ENCODE measurements around the gene XXYLT1. TPM values are rescaled to one million over a fixed set of nuclear protein-coding genes. Genes with fewer than 3 reads are reported as not detected.

The XXYLT1 gene
- total RNA-seq, 1 donor from 2014 or later: 41.1 TPM

DNA sequence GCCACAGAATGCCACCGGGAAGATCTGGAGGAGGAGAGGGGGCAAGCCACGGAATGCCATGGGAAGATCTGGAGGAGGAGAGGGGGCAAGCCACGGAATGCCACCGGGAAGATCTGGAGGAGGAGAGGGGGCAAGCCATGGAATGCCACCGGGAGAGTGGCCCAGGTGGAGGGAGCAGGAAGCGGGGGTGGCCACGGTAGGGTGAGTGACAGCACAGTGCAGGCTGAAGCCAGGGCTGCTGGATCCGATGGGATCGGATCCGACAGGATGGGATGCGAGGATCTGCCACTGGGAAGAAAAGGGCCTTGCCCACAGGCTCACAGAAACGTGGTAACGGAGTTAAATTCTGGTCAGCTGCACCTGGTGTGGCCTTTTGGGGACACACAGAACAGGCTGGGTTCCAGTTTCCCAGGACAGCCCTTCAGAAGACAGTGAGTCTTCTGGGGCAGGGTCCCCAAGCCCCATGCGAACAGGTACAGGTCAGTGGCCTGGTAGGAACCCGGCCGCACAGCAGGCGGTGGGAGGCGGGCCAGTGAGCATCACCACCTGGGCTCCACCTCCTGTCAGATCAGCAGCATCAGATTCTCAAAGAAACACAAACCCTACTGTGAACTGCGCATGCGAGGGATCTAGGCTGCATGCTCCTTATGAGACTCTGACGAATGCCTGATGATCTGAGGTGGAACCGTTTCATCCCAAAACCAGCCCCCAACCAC is 58.8 kb downstream of the XXYLT1 start:
- peaks cover 9% of the 10 kb centered on the region for H3K36me3 Mint-ChIP-seq (ENCODE audit: low read depth)

DNA sequence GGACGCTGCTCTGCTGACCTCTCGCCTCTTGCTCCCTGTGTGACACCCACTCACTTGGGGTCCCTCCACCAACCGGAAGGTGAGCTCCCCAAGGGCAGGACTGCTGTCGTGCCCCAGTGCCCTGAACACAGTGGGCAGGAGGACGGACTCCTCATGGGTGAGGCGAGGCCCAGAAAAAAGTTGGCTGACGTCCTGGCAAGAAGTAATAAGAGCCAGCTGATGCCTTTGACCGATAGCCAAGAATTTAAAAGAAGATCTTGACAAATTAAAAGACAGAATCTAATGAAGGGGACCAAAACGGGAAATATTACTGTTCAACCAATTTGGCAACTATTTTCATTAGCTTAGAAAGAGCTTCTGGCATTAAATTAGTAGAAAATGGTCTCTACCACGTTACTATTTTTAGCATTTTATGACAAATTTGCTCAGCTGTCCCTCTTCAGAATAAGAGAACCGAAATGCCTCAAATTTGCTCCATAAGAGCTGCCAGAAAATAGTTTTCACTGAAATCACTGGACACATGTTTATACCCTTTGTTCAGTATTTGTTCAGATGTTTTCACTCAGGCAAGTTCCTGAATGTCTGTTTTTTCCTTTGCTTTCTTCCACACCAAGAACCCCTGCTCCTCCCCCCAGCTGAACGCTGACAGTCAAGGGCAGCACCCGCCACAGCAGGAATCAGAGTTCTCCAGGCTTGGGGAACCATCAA is 60.5 kb downstream of the XXYLT1 start:
- no peak for DNase-seq (ENCODE audit: low read depth, low spot score)
- Mint-ChIP-seq H3K36me3 (ENCODE audit: low read depth) (peaks cover 9% of the 10 kb centered on the region), H3K27ac (ENCODE audit: unreplicated experiment) (peak overlapping the region; percentile 87), H3K27me3 (ENCODE audit: low read depth) (no peaks in the 10 kb centered on the region), H3K4me3 (peak overlapping the region; percentile 63), H3K9me3 (peaks cover 4% of the 10 kb centered on the region), H3K4me1 (peaks cover 38% of the 10 kb centered on the region)
- TF ChIP-seq, protein P1, sequence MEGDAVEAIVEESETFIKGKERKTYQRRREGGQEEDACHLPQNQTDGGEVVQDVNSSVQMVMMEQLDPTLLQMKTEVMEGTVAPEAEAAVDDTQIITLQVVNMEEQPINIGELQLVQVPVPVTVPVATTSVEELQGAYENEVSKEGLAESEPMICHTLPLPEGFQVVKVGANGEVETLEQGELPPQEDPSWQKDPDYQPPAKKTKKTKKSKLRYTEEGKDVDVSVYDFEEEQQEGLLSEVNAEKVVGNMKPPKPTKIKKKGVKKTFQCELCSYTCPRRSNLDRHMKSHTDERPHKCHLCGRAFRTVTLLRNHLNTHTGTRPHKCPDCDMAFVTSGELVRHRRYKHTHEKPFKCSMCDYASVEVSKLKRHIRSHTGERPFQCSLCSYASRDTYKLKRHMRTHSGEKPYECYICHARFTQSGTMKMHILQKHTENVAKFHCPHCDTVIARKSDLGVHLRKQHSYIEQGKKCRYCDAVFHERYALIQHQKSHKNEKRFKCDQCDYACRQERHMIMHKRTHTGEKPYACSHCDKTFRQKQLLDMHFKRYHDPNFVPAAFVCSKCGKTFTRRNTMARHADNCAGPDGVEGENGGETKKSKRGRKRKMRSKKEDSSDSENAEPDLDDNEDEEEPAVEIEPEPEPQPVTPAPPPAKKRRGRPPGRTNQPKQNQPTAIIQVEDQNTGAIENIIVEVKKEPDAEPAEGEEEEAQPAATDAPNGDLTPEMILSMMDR (conservative IDR thresholded peaks at IDR 0.05): no peak

More for the DNA sequence above, 58.8 kb downstream of the XXYLT1 start:
- no peak for DNase-seq (ENCODE audit: low read depth, low spot score)
- Mint-ChIP-seq H3K4me1 (peaks cover 36% of the 10 kb centered on the region), H3K27me3 (ENCODE audit: low read depth) (no peaks in the 10 kb centered on the region), H3K4me3 (no peak overlapping the region), H3K27ac (ENCODE audit: unreplicated experiment) (no peak overlapping the region), H3K9me3 (peaks cover 4% of the 10 kb centered on the region)
- TF ChIP-seq, protein P1 (conservative IDR thresholded peaks at IDR 0.05): no peak

DNA sequence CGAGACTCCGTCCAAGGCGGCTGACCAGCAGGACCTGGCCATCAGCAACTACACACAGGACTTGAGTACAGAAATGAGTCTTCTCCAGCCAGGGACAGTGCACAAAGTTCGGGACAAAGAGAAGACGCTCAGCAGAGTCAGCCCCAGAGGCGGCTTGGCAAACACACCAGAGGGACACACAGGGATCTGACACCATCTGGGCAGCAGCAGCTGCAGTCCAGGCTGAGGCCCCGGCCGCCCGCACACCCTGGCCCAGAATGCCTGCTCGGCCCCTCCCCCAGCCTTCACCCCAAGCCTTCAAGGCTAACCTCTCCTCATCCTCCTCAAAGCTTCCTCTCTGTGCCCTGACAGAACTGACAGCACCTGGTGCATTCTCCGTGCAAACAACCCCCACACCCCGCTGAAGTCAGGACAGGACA is 61.1 kb downstream of the XXYLT1 start:
- Mint-ChIP-seq H3K27ac (ENCODE audit: unreplicated experiment) (peak overlapping the region; percentile 87), H3K27me3 (ENCODE audit: low read depth) (no peaks in the 10 kb centered on the region), H3K36me3 (ENCODE audit: low read depth) (peaks cover 9% of the 10 kb centered on the region), H3K4me1 (peaks cover 44% of the 10 kb centered on the region), H3K4me3 (peak overlapping the region; percentile 63), H3K9me3 (peaks cover 4% of the 10 kb centered on the region)
- no peak for DNase-seq (ENCODE audit: low read depth, low spot score)
- TF ChIP-seq, protein P1 (conservative IDR thresholded peaks at IDR 0.05): no peak

DNA sequence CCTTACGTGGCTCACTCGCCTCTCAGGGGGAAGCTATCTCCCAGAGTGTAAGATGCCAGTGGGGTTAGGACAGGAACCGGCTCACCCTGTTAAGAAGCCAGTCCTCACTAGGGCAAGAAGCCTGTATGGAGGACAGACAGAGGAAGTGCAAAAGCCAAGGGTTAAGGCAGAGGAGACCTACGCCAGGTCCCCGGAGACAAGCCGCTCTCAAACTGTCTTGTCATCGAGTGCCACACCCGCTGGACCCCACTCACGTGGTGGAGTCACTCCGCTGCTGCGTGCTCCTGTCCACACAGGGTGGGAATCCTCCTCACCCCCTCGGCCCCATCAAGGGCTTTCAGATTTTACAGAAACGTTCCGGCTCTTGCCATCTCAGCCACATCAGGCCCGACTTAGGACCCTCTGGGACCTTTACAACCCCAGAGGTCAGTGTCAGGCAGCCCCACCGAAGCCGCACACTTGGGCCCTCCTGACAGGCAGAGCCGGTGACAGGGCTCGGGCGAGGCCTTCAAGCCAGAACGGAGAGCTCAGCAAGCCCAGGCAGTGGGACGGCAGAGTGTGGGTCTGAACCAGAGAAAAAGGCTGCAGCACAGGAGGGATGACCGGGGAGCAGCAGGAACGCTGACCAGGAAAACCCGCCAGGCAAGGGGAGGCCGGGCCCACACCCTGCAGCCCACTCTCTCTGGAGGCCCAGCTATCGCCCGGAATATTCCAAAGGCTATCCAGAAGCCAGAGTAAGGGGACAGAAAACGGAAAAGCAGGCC is 61.7 kb downstream of the XXYLT1 start:
- H3K4me3 Mint-ChIP-seq: no peak overlapping the region
- peaks cover 4% of the 10 kb centered on the region for H3K9me3 Mint-ChIP-seq
- H3K36me3 Mint-ChIP-seq (ENCODE audit: low read depth): peaks cover 7% of the 10 kb centered on the region
- H3K4me1 Mint-ChIP-seq: peaks cover 50% of the 10 kb centered on the region
- TF ChIP-seq, protein P1 (conservative IDR thresholded peaks at IDR 0.05): no peak
- H3K27ac Mint-ChIP-seq (ENCODE audit: unreplicated experiment): peak overlapping the region; percentile 87
- DNase-seq (ENCODE audit: low read depth, low spot score): no peak
- H3K27me3 Mint-ChIP-seq (ENCODE audit: low read depth): no peaks in the 10 kb centered on the region

DNA sequence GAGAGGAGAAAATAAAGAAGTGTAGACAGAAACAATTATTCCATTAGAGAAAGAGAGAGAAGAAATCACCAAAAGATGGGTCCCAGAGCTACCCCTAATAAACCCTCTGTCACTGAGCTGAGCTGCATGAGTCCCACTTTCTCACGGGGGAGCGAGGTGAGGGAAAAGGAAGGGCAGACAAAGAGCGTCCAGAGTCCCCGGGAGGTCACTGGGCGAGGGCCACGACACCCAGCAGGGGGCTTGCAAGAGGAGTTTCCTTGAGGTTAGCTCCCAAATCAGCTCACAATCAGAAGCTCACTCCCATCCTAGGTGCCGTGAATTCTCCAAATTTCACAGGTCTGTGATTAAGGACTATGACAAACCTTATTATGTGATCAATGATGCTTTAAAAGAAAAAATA is 62.3 kb downstream of the XXYLT1 start:
- TF ChIP-seq, protein P1 (conservative IDR thresholded peaks at IDR 0.05): no peak
- Mint-ChIP-seq H3K27ac (ENCODE audit: unreplicated experiment) (peak overlapping the region; percentile 81), H3K9me3 (peaks cover 4% of the 10 kb centered on the region), H3K27me3 (ENCODE audit: low read depth) (no peaks in the 10 kb centered on the region), H3K4me3 (no peak overlapping the region), H3K36me3 (ENCODE audit: low read depth) (peaks cover 7% of the 10 kb centered on the region), H3K4me1 (peaks cover 55% of the 10 kb centered on the region)
- DNase-seq (ENCODE audit: low read depth, low spot score): no peak
